Measurements from ENCODE around the gene GLI2. TPM values are rescaled to one million over a fixed set of nuclear protein-coding genes. Genes with fewer than 3 reads are reported as not detected.

Gene GLI2
- total RNA-seq, 1 experiment from 2014 or later: 6.2 TPM

GRCh38 chr2:120770176-120770575, 34.5 kb downstream of the GLI2 start:
- Histone ChIP-seq H3K9me3 (ENCODE audit: control insufficient read depth, insufficient read depth, low read depth, low read length) (no peaks in the 10 kb centered on the region), H3K27ac (ENCODE audit: low read length) (no peak overlapping the region), H3K27me3 (ENCODE audit: control insufficient read depth, insufficient read depth, low read length) (no peaks in the 10 kb centered on the region), H3K36me3 (ENCODE audit: control insufficient read depth, insufficient read depth, low read length) (no peaks in the 10 kb centered on the region), H3K4me1 (ENCODE audit: control insufficient read depth, insufficient read depth, low read length) (peaks cover 23% of the 10 kb centered on the region), H3K4me3 (ENCODE audit: low read depth in 2 of 2, low read length in 2 of 2) (no peak overlapping the region)
- POLR2A ChIA-PET: interaction anchor here (0.7 to 1.1 kb wide), 2 partner anchors 30 to 375 kb away, joined by 3 to 12 read pairs; no protein-coding TSS in a partner anchor
- CTCF ChIA-PET: no interaction called here
- intact Hi-C loops (cut with micrococcal nuclease; ENCODE audit: unreplicated experiment): no loop called here
- TF ChIP-seq REST (IDR thresholded peaks at IDR 0.05; ENCODE audit: insufficient read depth in 1 of 2, low read depth in 2 of 2, low read length in 1 of 2) (no peak), POLR2AphosphoS5 (IDR thresholded peaks at IDR 0.05; ENCODE audit: low read depth, low read length) (no peak), TCF7L2 (IDR thresholded peaks at IDR 0.05; ENCODE audit: low read depth, low read length) (no peak), SIN3A (IDR thresholded peaks at IDR 0.05; ENCODE audit: borderline replicate concordance, insufficient read depth, low read depth, low read length) (no peak), CTCF (IDR thresholded peaks at IDR 0.05) (no peak)
- in situ Hi-C loops (cut with HindIII; ENCODE audit: low pct_unique_long_range_greater_than_20kb, low sequenced_read_pairs): no loop called here
- no TSS peak for BruUV-seq (replicated peaks)
- DNase-seq (ENCODE audit: low read depth, low spot score) (no peak), ATAC-seq (no peak)

GRCh38 chr2:120770641-120771040, 35.0 kb downstream of the GLI2 start:
- no peak for TF ChIP-seq SIN3A (IDR thresholded peaks at IDR 0.05; ENCODE audit: borderline replicate concordance, insufficient read depth, low read depth, low read length)
- no peak for TF ChIP-seq POLR2AphosphoS5 (IDR thresholded peaks at IDR 0.05; ENCODE audit: low read depth, low read length)
- no peak for TF ChIP-seq CTCF (IDR thresholded peaks at IDR 0.05)
- no peaks in the 10 kb centered on the region for H3K27me3 ChIP-seq (ENCODE audit: control insufficient read depth, insufficient read depth, low read length)
- DNase-seq (ENCODE audit: low read depth, low spot score) (no peak), ATAC-seq (no peak)
- ChIA-PET CTCF (no interaction called here), POLR2A (interaction anchor here (0.7 to 1.1 kb wide), 2 partner anchors 30 to 375 kb away, joined by 3 to 12 read pairs; no protein-coding TSS in a partner anchor)
- no peak overlapping the region for H3K4me3 ChIP-seq (ENCODE audit: low read depth in 2 of 2, low read length in 2 of 2)
- no peak overlapping the region; the same call in 1 of the 2 replicates for H3K27ac ChIP-seq (ENCODE audit: low read length)
- H3K4me1 ChIP-seq (ENCODE audit: control insufficient read depth, insufficient read depth, low read length): peaks cover 20% of the 10 kb centered on the region
- no TSS peak for BruUV-seq (replicated peaks)
- H3K36me3 ChIP-seq (ENCODE audit: control insufficient read depth, insufficient read depth, low read length): no peaks in the 10 kb centered on the region
- in situ Hi-C loops (cut with HindIII; ENCODE audit: low pct_unique_long_range_greater_than_20kb, low sequenced_read_pairs) (no loop called here), intact Hi-C loops (cut with micrococcal nuclease; ENCODE audit: unreplicated experiment) (no loop called here)
- H3K9me3 ChIP-seq (ENCODE audit: control insufficient read depth, insufficient read depth, low read depth, low read length): no peaks in the 10 kb centered on the region
